PC-3 (cell line): ENCODE results near the gene TIGD1.

Source experiments
- CTCF ChIP-seq: fragments of 300-600 bp; sonication (generic); conservative IDR thresholded peaks from 2 replicates; pipeline ENCODE4 v1.5.1; 2017; ENCODE audit warnings: antibody characterized with exemption, low read depth, mild to moderate bottlenecking, low read length
- EZH2phosphoT487 ChIP-seq: fragments of 300-600 bp; sonication (generic); IDR thresholded peaks from 2 replicates; pipeline ENCODE4 v1.6.1; 2018; ENCODE audit warnings: mild to moderate bottlenecking, antibody characterized with exemption, low read length, borderline replicate concordance

DNA sequence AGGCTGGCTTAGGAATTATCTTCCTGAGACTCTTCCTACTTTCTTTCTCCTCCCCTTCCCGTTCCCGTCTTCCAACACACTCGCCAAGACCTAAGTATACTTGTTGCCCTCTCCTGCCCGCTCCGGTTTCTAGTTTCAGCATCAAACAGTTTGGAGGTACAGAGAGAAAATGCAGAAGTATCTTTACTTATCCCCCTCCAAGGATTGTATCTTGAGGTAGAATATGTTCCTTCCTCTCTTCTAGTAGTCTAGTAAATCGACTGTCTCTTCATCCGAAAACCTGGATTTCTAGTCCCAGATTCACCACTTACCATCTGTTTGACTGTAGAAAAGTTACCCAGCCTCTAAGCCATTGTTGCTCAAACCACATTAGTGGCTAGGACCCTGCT, 887 bp upstream of the TIGD1 start:
- TF ChIP-seq EZH2phosphoT487 (no peak), CTCF (no peak)
